Measurements from ENCODE around the gene STMP1. TPM values are rescaled to one million over a fixed set of nuclear protein-coding genes. Genes with fewer than 3 reads are reported as not detected.

The STMP1 gene
- total RNA-seq, 1 experiment from 2014 or later, result 26.1 TPM

DNA sequence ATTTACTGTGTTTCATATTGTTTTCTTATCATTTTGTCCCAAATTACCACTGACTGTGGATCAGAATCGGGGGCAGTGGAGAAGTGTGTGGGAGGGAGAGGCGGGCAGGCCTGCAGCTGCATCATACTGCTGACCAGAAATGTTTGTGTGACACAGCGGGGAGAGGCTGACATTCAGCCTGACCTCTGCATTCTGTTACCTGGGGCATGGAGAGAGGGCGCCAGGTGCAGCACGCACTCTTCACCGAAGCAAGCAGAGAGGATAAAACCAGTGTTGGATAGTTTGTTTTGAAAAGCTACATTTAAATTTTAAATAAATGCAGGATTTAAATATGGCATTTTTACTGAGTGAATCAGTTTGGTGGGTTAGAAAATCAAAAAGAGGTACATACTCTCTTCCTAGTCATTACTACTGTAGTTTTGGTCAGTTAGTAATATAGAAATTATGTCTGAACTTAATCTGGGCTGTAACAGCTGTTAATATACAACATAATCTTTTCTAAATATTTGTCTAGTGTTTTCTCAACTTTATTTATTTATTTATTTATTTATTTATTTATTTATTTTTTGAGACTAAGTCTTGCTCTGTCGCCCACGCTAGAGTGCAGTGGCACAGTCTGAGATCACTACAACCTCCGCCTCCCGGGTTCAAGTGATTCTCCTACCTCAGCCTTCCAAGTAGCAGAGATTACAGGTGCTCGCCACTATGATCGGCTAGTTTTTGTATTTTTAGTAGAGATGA is 8.8 kb upstream of the STMP1 start:
- ATAC-seq (peak; percentile 78), DNase-seq (ENCODE audit: low spot score) (no peak)
- CTCF ChIA-PET, result interaction anchor here (0.7 kb wide), 1 partner anchor 134 kb away, joined by 4 read pairs; no protein-coding TSS in a partner anchor
- TF ChIP-seq, protein P1, sequence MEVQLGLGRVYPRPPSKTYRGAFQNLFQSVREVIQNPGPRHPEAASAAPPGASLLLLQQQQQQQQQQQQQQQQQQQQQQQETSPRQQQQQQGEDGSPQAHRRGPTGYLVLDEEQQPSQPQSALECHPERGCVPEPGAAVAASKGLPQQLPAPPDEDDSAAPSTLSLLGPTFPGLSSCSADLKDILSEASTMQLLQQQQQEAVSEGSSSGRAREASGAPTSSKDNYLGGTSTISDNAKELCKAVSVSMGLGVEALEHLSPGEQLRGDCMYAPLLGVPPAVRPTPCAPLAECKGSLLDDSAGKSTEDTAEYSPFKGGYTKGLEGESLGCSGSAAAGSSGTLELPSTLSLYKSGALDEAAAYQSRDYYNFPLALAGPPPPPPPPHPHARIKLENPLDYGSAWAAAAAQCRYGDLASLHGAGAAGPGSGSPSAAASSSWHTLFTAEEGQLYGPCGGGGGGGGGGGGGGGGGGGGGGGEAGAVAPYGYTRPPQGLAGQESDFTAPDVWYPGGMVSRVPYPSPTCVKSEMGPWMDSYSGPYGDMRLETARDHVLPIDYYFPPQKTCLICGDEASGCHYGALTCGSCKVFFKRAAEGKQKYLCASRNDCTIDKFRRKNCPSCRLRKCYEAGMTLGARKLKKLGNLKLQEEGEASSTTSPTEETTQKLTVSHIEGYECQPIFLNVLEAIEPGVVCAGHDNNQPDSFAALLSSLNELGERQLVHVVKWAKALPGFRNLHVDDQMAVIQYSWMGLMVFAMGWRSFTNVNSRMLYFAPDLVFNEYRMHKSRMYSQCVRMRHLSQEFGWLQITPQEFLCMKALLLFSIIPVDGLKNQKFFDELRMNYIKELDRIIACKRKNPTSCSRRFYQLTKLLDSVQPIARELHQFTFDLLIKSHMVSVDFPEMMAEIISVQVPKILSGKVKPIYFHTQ (CRISPR knock-in tag; IDR thresholded peaks at IDR 0.05), result no peak
- no peak for TF ChIP-seq TEAD1 (CRISPR knock-in tag; IDR thresholded peaks at IDR 0.05)
- TF ChIP-seq, protein P2, sequence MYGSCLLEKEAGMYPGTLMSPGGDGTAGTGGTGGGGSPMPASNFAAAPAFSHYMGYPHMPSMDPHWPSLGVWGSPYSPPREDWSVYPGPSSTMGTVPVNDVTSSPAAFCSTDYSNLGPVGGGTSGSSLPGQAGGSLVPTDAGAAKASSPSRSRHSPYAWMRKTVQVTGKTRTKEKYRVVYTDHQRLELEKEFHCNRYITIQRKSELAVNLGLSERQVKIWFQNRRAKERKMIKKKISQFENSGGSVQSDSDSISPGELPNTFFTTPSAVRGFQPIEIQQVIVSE (CRISPR knock-in tag; IDR thresholded peaks at IDR 0.05; ENCODE audit: borderline replicate concordance), result no peak
- H3K9me3 Mint-ChIP-seq, result no peaks in the 10 kb centered on the region
- POLR2A ChIA-PET, result no interaction called here
- H3K36me3 Mint-ChIP-seq, result peaks cover 13% of the 10 kb centered on the region
- peak overlapping the region; percentile 68; the same call in 1 of the 2 replicates for H3K27ac Mint-ChIP-seq
- H3K4me1 Mint-ChIP-seq, result peaks cover 8% of the 10 kb centered on the region
- H3K27me3 Mint-ChIP-seq (ENCODE audit: low read depth), result no peaks in the 10 kb centered on the region
- no peak overlapping the region for H3K4me3 Mint-ChIP-seq

DNA sequence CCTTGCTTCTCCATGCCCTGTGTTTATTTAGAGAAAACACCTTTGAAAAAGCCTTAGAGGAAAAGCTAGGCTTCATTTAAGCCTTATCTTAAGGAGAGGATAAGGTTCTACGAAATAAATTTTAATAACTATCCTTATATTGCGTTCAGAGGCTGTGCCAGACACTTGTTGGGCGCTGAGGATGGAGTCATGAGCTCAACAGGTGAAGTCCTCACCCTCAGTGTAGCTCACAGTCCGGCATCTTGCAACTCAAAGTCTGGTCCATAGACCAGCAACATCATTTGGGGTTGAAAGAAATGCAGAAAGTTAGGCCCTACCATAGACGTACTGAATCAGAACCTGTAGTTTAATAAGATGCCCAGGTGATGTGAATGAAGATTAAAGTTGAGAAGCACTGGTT is 3.8 kb upstream of the STMP1 start:
- Mint-ChIP-seq H3K27me3 (ENCODE audit: low read depth) (no peaks in the 10 kb centered on the region), H3K36me3 (no peaks in the 10 kb centered on the region), H3K4me1 (peaks cover 14% of the 10 kb centered on the region), H3K4me3 (no peak overlapping the region), H3K27ac (no peak overlapping the region), H3K9me3 (peaks cover 3% of the 10 kb centered on the region; the same call in 1 of the 2 replicates)
- TF ChIP-seq GTF2I (CRISPR knock-in tag; conservative IDR thresholded peaks at IDR 0.05) (no peak), ZNF396 (CRISPR knock-in tag; IDR thresholded peaks at IDR 0.05; ENCODE audit: borderline replicate concordance) (no peak), JAZF1 (CRISPR knock-in tag; IDR thresholded peaks at IDR 0.05) (no peak), ZNF317 (CRISPR knock-in tag; IDR thresholded peaks at IDR 0.05; ENCODE audit: borderline replicate concordance, low read depth) (no peak), ZNF416 (CRISPR knock-in tag; IDR thresholded peaks at IDR 0.05) (no peak), GRHL2 (CRISPR knock-in tag; IDR thresholded peaks at IDR 0.05; ENCODE audit: insufficient replicate concordance, severe bottlenecking) (no peak), SP1 (CRISPR knock-in tag; conservative IDR thresholded peaks at IDR 0.05) (no peak), SMAD3 (CRISPR knock-in tag; IDR thresholded peaks at IDR 0.05; ENCODE audit: borderline replicate concordance) (no peak), FOXJ3 (CRISPR knock-in tag; IDR thresholded peaks at IDR 0.05; ENCODE audit: borderline replicate concordance) (no peak), CREB1 (CRISPR knock-in tag; IDR thresholded peaks at IDR 0.05) (no peak), KAT7 (CRISPR knock-in tag; IDR thresholded peaks at IDR 0.05; ENCODE audit: borderline replicate concordance) (no peak), RORB (CRISPR knock-in tag; IDR thresholded peaks at IDR 0.05) (no peak)
- TF ChIP-seq, protein P3, sequence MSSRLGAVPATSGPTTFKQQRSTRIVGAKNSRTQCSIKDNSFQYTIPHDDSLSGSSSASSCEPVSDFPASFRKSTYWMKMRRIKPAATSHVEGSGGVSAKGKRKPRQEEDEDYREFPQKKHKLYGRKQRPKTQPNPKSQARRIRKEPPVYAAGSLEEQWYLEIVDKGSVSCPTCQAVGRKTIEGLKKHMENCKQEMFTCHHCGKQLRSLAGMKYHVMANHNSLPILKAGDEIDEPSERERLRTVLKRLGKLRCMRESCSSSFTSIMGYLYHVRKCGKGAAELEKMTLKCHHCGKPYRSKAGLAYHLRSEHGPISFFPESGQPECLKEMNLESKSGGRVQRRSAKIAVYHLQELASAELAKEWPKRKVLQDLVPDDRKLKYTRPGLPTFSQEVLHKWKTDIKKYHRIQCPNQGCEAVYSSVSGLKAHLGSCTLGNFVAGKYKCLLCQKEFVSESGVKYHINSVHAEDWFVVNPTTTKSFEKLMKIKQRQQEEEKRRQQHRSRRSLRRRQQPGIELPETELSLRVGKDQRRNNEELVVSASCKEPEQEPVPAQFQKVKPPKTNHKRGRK (CRISPR knock-in tag; IDR thresholded peaks at IDR 0.05; ENCODE audit: borderline replicate concordance), result no peak
- TF ChIP-seq, protein P4, sequence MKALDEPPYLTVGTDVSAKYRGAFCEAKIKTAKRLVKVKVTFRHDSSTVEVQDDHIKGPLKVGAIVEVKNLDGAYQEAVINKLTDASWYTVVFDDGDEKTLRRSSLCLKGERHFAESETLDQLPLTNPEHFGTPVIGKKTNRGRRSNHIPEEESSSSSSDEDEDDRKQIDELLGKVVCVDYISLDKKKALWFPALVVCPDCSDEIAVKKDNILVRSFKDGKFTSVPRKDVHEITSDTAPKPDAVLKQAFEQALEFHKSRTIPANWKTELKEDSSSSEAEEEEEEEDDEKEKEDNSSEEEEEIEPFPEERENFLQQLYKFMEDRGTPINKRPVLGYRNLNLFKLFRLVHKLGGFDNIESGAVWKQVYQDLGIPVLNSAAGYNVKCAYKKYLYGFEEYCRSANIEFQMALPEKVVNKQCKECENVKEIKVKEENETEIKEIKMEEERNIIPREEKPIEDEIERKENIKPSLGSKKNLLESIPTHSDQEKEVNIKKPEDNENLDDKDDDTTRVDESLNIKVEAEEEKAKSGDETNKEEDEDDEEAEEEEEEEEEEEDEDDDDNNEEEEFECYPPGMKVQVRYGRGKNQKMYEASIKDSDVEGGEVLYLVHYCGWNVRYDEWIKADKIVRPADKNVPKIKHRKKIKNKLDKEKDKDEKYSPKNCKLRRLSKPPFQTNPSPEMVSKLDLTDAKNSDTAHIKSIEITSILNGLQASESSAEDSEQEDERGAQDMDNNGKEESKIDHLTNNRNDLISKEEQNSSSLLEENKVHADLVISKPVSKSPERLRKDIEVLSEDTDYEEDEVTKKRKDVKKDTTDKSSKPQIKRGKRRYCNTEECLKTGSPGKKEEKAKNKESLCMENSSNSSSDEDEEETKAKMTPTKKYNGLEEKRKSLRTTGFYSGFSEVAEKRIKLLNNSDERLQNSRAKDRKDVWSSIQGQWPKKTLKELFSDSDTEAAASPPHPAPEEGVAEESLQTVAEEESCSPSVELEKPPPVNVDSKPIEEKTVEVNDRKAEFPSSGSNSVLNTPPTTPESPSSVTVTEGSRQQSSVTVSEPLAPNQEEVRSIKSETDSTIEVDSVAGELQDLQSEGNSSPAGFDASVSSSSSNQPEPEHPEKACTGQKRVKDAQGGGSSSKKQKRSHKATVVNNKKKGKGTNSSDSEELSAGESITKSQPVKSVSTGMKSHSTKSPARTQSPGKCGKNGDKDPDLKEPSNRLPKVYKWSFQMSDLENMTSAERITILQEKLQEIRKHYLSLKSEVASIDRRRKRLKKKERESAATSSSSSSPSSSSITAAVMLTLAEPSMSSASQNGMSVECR (CRISPR knock-in tag; IDR thresholded peaks at IDR 0.05; ENCODE audit: borderline replicate concordance), result no peak
- TF ChIP-seq, protein P5, sequence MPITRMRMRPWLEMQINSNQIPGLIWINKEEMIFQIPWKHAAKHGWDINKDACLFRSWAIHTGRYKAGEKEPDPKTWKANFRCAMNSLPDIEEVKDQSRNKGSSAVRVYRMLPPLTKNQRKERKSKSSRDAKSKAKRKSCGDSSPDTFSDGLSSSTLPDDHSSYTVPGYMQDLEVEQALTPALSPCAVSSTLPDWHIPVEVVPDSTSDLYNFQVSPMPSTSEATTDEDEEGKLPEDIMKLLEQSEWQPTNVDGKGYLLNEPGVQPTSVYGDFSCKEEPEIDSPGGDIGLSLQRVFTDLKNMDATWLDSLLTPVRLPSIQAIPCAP (CRISPR knock-in tag; IDR thresholded peaks at IDR 0.05), result no peak
- TF ChIP-seq, protein P6, sequence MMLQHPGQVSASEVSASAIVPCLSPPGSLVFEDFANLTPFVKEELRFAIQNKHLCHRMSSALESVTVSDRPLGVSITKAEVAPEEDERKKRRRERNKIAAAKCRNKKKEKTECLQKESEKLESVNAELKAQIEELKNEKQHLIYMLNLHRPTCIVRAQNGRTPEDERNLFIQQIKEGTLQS (CRISPR knock-in tag; conservative IDR thresholded peaks at IDR 0.05), result no peak
- TF ChIP-seq, protein P7, sequence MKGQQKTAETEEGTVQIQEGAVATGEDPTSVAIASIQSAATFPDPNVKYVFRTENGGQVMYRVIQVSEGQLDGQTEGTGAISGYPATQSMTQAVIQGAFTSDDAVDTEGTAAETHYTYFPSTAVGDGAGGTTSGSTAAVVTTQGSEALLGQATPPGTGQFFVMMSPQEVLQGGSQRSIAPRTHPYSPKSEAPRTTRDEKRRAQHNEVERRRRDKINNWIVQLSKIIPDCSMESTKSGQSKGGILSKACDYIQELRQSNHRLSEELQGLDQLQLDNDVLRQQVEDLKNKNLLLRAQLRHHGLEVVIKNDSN (CRISPR knock-in tag; IDR thresholded peaks at IDR 0.05), result no peak
- CTCF ChIA-PET, result interaction anchor here (0.5 to 3.1 kb wide), 4 partner anchors 13 to 248 kb away, joined by 3 to 10 read pairs (median 5); no protein-coding TSS in a partner anchor
- POLR2A ChIA-PET, result no interaction called here
- DNase-seq (ENCODE audit: low spot score) (no peak), ATAC-seq (no peak)

Measured in WTC11 (cell line).